ENCODE data around the gene SLC6A3.
"Not testable (repeated sequence)": the region's sequence is repeated elsewhere in the genome, so short reads cannot be mapped to it uniquely, and the experiment has no call there.

Gene SLC6A3

GRCh38 chr5:1374679-1375055, 70.6 kb downstream of the SLC6A3 start:
- DNase-seq (ENCODE audit: low read depth in 2 of 2) = no peak

- no peak for DNase-seq (ENCODE audit: low read depth in 2 of 2)
Measured at GRCh38 chr5:1374030-1374678, 71.1 kb downstream of the SLC6A3 start.

- DNase-seq (ENCODE audit: low read depth in 2 of 2) = not testable (repeated sequence)
Measured at GRCh38 chr5:1371972-1372342, 73.3 kb downstream of the SLC6A3 start.

- DNase-seq (ENCODE audit: low read depth in 2 of 2) = no peak
Measured at GRCh38 chr5:1371218-1371971, 73.8 kb downstream of the SLC6A3 start.

GRCh38 chr5:1370006-1370405, 75.2 kb downstream of the SLC6A3 start:
- no peak for DNase-seq (ENCODE audit: low read depth in 2 of 2)

- no peak for DNase-seq (ENCODE audit: low read depth in 2 of 2)
Measured at GRCh38 chr5:1368756-1369155, 76.5 kb downstream of the SLC6A3 start.

- no peak for DNase-seq (ENCODE audit: low read depth in 2 of 2)
Measured at GRCh38 chr5:1368236-1368635, 77.0 kb downstream of the SLC6A3 start.

GRCh38 chr5:1367149-1367548, 78.1 kb downstream of the SLC6A3 start:
- no peak for DNase-seq (ENCODE audit: low read depth in 2 of 2)

- no peak for DNase-seq (ENCODE audit: low read depth in 2 of 2)
Measured at GRCh38 chr5:1366514-1366913, 78.7 kb downstream of the SLC6A3 start.

GRCh38 chr5:1364211-1364610, 81.0 kb downstream of the SLC6A3 start:
- DNase-seq (ENCODE audit: low read depth in 2 of 2) = no peak

- no peak for DNase-seq (ENCODE audit: low read depth in 2 of 2)
Measured at GRCh38 chr5:1363581-1363980, 81.7 kb downstream of the SLC6A3 start.

GRCh38 chr5:1363160-1363559, 82.1 kb downstream of the SLC6A3 start:
- no peak for DNase-seq (ENCODE audit: low read depth in 2 of 2)

GRCh38 chr5:1362242-1363015, 82.8 kb downstream of the SLC6A3 start:
- no peak for DNase-seq (ENCODE audit: low read depth in 2 of 2)

GRCh38 chr5:1360861-1361260, 84.4 kb downstream of the SLC6A3 start:
- no peak for DNase-seq (ENCODE audit: low read depth in 2 of 2)

- DNase-seq (ENCODE audit: low read depth in 2 of 2) = not testable (repeated sequence)
Measured at GRCh38 chr5:1360367-1360766, 84.9 kb downstream of the SLC6A3 start.

- no peak for DNase-seq (ENCODE audit: low read depth in 2 of 2)
Measured at GRCh38 chr5:1359713-1360112, 85.5 kb downstream of the SLC6A3 start.

GRCh38 chr5:1359031-1359645, 86.1 kb downstream of the SLC6A3 start:
- no peak for DNase-seq (ENCODE audit: low read depth in 2 of 2)

- no peak for DNase-seq (ENCODE audit: low read depth in 2 of 2)
Measured at GRCh38 chr5:1358726-1359025, 86.6 kb downstream of the SLC6A3 start.

GRCh38 chr5:1357946-1358725, 87.1 kb downstream of the SLC6A3 start:
- no peak for DNase-seq (ENCODE audit: low read depth in 2 of 2)

- DNase-seq (ENCODE audit: low read depth in 2 of 2) = no peak
Measured at GRCh38 chr5:1356873-1357787, 88.1 kb downstream of the SLC6A3 start.

- no peak for DNase-seq (ENCODE audit: low read depth in 2 of 2)
Measured at GRCh38 chr5:1354576-1354975, 90.7 kb downstream of the SLC6A3 start.

Measured in stimulated activated CD4-positive, alpha-beta T cell treated with anti-CD3 and anti-CD28 coated beads, Interleukin-1b, Interleukin-23, amount 100 ng/mL, for 4 hours (primary cell).